Stimulated activated CD4-positive, alpha-beta T cell treated with anti-CD3 and anti-CD28 coated beads, Interleukin-1b, Interleukin-23, amount 100 ng/mL, for 24 hours (primary cell): ENCODE measurements around the gene RNF31.

Source experiments
- DNase-seq, 4 experiments: peaks; one replicate each; pipeline ENCODE4 v3.0.0-alpha.2; 2020; ENCODE audit warnings: low read depth in 4 of 4, low spot score in 1 of 4

The RNF31 gene

GRCh38 chr14:24159777-24160498, 12.6 kb downstream of the RNF31 start:
- DNase-seq = no peak

- no peak for DNase-seq
Measured at GRCh38 chr14:24160499-24160849, 13.2 kb downstream of the RNF31 start.

DNA sequence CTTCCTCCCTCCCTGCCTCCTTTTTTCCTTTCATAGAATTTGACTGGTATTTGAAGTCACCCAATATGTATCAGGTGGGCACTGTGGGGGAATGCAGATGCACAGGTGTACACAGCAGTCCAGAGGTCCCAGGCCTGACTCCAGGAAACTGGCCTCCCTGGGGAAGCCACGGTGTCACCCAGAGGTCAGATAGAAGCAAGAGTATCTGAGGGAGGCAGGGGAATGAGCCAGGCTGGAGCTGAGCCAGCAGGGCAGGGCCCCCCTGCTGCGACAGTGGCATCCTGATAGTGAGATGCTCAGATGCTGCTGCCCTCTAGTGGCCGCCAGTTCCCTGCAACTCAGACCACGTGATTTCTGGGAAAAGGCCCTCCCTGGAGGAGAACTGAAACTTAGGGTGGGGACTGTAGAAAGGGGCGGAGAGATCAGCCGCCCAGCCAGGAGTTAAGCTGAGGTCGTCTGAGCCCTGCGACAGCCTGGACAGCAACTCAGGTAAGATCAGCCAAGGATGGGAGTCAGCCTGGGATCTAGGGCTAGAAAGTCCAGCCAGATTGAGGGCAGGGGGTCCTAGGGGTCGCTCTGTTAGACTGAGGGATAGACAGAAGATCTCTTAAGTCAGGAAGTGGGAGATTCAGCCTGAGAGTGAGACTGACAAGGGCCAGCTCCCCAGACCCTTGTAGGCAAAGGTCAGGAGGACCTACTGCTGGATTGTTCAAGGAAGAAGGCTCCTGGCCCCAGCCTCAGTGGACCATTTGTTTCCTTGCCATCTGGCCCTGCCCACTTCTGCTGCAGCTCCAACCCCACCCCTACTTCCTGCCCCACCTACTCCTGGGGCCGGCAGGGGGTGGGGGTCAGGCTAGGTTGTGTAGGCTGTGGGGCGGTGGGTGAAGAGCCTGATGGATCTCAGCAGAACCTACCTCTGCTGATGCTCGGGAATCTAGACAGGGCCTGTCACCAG, 13.8 kb downstream of the RNF31 start, which contains the start of gene IRF9:
IRF9 (plus strand) TSS at position 416 of the 955 bp plus-strand sequence. CDS start 880 bp downstream, outside the sequence.
- DNase-seq = peak; percentile 96 to 100 (median 98)

GRCh38 chr14:24162093-24162492, 14.8 kb downstream of the RNF31 start:
- no peak for DNase-seq

- DNase-seq = no peak
Measured at GRCh38 chr14:24164518-24164991, 17.3 kb downstream of the RNF31 start.

DNA sequence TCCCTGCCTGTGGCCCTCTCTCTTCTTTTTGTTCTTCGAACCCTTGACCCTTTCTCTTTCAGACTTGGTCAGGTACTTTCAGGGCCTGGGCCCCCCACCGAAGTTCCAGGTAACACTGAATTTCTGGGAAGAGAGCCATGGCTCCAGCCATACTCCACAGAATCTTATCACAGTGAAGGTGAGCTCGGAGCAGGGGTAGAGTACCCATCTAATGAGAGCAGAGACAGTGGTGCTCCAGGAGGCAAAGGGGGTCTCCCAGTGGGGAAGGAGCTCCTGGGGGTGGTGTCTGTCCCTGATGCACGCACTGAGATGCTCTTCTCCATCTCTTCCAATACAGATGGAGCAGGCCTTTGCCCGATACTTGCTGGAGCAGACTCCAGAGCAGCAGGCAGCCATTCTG, 18.5 kb downstream of the RNF31 start:
- DNase-seq = no peak

DNA sequence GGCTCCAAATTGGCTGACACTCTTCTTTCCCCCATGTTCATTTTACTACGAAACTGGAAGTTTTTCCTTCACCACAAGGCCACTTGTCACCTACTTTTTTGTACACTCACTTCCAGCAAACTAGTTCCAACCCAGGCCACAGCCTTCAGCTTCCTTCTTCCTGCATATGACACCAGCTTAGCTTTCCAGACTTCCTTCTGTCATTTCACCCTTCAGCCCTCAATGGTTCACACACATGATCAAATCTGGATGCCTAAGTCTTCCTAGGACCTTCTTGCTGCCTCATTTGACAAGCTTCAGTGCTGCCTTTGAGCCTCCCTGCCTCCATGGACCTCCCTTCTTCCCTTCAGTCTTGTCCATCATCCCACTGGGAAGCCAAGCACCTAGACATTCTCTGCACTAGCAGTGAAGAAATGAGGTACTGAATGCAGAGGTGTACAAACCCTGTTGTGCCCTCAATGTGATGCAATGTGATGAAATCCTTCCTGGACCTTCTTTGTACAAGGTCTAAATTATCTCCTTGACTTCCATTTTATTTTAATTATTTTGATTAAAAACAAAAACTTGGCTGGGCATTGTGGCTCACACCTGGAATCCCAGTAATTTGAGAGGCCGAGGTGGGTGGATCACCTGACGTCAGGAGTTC, 20.3 kb downstream of the RNF31 start:
- no peak for DNase-seq

GRCh38 chr14:24171422-24172260, 24.3 kb downstream of the RNF31 start, which contains the start of gene REC8:
TSS of gene REC8 (plus strand) at chr14:24172080. CDS start at chr14:24172553, 473 bp downstream.
- peak in 2 of 4 experiments; percentile 37 to 58 for DNase-seq

- DNase-seq = no peak
Measured at GRCh38 chr14:24172261-24172860, 25.1 kb downstream of the RNF31 start.

GRCh38 chr14:24172871-24173281, 25.6 kb downstream of the RNF31 start:
- DNase-seq = no peak

- DNase-seq = no peak
Measured at GRCh38 chr14:24176599-24176998, 29.3 kb downstream of the RNF31 start.

GRCh38 chr14:24177041-24177825, 29.9 kb downstream of the RNF31 start:
- DNase-seq = no peak

DNA sequence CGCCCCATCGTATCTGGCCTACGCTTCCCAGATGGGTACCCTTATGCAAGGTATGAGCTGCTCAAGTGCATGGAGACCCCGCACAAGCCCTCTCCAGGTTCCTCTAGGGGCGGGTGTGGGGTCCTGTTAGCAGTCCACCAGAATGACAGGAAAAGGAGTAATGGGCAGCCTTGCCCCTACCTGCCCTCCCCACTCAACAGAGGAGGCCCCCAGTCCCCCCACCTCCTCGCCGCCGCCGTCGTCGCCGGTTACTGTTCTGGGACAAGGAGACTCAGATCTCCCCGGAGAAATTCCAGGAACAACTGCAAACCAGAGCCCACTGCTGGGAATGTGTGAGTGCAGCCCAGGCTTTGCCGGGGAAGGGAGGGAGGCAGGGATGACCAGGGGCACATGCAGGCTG, 30.6 kb downstream of the RNF31 start:
- no peak for DNase-seq

DNA sequence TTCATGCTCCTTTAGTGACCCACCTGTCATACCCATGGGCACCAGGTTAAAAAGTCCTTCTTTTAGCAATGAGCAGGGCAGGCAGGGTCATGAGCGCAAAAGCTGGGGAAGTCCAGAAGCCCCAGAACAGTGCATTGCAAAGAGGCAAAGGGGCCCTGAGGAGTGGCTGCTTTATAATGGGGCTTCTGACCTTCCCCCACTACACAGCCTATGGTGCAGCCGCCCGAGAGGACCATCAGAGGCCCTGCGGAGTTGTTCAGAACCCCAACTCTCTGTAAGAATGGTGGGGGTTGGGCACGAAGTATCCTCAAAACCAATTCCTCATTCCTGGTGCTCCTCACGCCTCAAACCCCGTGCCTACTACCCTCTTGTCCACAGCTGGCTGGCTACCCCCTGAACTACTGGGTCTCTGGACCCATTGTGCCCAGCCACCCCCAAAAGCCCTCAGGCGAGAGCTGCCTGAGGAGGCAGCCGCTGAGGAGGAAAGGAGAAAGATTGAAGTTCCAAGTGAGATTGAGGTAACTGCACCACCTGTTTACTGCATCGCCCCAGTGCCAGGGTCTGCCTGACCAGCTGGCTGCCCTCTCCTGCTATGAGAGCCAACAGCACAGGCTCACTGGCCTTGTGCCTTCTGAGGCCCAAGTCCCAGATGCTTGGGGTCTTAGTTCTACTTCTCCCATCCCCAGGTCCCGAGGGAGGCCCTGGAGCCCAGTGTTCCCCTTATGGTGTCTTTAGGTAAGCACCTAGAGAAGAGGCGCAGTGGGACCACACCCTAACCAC, 31.3 kb downstream of the RNF31 start:
- DNase-seq = no peak

- no peak for DNase-seq
Measured at GRCh38 chr14:24179294-24179960, 32.1 kb downstream of the RNF31 start.

- no peak for DNase-seq
Measured at GRCh38 chr14:24179961-24180796, 32.9 kb downstream of the RNF31 start.
